COLO668 (cell line): Measurements from ENCODE around the gene SSUH2.

Source experiments
- DNase-seq: peaks from one replicate; lab custom pipeline; 2025; ENCODE audit not compliant: unreplicated experiment; lab: John Stamatoyannopoulos, UW

Gene SSUH2

GRCh38 chr3:8643693-8644365 is 769 bp downstream of the SSUH2 start:
- no peak for DNase-seq

- no peak for DNase-seq
Observed at GRCh38 chr3:8642001-8642400, 2.6 kb downstream of the SSUH2 start.

GRCh38 chr3:8641472-8641871 is 3.1 kb downstream of the SSUH2 start:
- DNase-seq = no peak

GRCh38 chr3:8640223-8640622 is 4.4 kb downstream of the SSUH2 start:
- DNase-seq = no peak

DNA sequence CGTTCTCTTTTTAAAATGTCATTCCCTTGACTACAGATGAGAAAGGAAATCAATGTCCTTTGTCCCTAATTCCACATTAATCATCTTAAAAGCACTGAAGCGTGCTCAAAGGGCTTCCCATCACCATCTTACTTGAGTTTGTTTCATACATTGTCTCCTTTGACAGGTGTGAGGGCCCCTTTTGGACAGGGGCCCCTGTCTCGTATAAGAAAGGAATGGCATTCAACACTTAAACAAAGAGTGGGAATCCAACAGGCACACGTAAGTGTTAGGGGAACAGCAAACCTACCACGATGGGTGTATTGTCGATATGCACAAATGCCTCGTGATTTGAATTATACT is 5.0 kb downstream of the SSUH2 start:
- no peak for DNase-seq

DNA sequence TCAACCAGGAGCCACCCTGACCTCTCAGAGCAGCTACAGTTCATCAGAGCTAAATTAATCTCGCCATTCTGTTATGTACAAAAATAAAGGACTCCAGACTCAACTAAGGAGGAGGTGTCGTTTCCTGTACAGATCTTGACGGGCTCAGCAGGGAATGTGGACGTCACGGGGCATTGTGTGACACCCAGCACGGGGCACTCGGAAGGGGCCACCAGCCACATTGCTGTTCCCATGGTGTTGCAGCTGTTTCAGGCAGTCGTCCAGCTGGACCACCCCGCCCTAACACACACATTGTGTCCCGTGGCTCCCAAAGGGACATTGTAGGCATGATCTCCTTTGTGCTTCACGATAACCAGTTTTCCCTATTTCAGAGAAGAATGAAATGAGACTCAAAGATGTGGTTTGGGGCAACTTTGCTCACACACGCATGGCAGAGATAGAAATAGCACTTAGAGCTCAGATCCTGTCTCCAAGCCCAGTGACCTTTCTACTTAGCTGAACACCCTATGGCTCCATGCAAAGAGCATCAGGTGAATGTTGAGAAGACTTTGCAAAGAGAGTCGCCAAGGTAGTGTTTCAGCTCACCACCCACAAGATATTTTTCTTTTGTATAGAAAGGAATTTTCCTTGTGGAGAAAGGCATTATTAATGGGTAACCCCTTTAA is 5.5 kb downstream of the SSUH2 start:
- no peak for DNase-seq

GRCh38 chr3:8637348-8637747 is 7.2 kb downstream of the SSUH2 start:
- no peak for DNase-seq

DNA sequence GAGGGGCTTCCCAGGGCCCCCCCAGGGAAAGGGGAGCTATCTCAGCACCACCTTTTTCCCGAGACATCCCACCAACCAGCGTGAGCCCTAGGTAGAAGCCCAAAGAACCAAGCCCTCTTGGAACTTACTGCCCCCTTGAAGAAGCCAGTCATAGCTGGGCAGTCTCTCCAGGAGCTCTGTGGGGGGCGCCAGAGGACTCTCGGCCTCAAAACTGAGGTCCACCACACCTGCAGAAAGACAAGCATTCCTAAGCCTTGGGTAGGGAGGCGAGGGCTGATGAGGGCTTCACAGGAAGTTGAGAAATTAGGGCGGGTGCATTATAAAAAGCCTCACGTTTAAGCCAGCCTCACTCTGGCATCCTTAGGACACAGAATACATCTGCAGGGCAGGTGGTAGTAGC is 9.0 kb downstream of the SSUH2 start:
- no peak for DNase-seq

GRCh38 chr3:8635125-8635524 is 9.5 kb downstream of the SSUH2 start:
- DNase-seq = no peak

GRCh38 chr3:8632402-8633237 is 12.0 kb downstream of the SSUH2 start:
- DNase-seq = no peak

DNA sequence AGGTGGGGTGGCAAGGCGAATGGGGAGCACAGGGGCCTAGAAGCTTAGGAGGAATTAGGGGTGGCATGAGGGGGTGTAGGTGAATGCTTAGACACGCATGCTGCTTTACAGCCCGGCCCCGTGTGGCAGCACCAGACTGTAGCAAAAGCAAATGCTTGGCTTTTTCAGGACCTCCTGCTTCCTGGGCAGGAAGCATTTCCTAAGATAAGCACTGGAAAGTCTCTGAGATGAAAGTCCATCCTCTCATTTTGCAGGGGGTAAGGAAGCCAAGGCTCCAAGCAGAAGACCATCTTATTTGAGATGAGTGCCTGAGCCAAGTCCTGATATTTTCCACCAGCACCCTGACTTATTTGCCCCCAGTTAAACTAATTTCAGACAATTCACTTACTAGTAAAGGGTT is 12.9 kb downstream of the SSUH2 start:
- DNase-seq = no peak

DNA sequence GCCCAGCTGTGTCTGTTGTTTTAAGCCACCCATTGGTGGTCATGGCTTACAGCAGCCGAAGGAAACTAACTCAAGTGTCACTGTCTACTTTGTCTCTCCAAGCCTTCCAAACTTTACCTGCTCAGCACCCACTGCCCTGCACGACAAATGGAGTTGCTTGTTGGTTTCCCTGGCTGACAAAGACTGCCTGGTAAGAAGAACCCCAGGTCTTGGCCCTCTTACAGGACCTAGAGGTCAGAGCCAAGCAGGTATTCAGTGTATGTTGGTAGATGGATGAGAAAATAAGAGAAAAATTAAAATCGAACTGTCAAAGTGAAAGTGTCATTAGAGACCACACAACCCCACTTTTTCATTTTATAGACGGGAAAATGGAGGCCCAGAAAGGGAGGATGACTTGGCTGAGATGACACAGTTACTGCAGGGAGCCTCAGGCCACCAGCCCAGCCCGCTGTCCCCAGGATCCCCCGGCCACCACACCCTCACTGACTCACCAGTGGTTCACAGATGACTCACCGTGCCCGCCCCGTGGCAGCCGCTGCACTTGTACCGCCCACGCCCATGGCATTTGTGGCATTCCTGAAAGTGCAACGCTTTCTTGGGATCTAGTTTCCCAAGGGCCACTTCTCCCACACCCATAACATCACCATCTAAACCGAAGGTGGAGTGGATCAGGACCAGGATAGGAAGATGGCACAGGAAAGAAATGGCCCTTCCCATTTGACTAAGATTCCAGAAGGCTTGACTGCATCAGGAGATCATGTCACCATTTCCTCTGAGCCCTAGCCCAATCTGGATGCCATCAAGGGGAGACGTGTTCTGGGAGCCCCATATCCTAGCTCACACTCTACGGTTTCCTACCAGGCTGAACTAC is 15.2 kb downstream of the SSUH2 start:
- peak; percentile 40 for DNase-seq

GRCh38 chr3:8627949-8628348 is 16.6 kb downstream of the SSUH2 start:
- DNase-seq = no peak

DNA sequence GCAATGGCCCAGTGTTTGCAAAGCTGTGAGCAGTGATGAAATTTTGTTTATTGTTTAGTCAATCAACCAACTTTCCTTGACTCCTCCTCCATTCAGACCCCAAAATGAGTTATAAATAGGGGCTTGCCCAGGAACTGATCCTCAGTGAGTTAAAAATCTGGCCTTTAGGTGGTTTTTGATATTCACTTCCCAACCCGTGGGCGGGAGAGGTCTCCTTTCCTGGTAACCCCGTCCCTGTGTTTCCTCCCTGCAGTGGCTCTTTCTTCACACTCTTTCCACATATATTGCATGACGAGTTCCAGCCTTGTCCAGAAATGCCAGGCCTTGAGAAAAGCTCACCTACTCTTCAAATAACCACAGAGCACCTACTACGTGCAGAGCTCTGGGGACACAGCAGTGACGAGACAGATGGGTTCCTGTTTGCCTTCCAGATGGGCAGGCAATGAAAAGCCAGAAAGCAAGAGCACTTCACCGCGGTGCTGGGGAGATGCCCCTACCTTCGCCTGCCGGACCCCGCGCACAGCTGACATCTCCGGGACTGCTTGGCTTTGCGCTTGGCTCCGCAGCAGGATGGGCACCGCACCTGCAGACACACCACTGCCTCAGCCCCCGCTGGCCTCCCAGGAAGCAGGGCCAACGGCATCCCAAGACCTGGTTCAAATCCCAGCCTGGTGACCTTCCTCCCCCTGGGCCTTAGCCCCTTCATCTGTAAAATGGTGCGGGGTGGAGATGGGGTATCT is 17.2 kb downstream of the SSUH2 start:
- DNase-seq = no peak

GRCh38 chr3:8625991-8626390 is 18.6 kb downstream of the SSUH2 start:
- DNase-seq = no peak

- no peak for DNase-seq
Observed at GRCh38 chr3:8624612-8625011, 20.0 kb downstream of the SSUH2 start.

DNA sequence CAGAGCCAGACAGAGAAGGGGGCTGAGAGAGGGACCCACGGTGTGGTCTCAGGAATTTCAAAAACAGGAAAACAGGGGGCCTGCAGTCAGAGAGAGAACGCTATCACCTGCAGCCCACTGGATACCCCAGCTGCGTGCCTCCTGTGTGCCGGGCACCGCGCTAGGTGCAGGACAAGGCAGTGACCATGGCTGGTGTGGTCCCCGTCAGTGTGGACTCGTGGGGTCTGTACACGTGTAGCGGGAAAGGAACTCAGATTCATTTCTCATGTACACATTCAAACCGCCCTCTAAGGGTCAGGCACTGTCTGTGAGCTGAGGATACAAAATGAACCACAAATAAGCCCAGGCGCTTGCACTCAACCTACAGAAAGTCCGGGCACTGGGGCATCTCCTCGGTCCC is 20.9 kb downstream of the SSUH2 start:
- DNase-seq = no peak

- peak; percentile 49 for DNase-seq
Observed at GRCh38 chr3:8622873-8623691, 21.5 kb downstream of the SSUH2 start.

GRCh38 chr3:8621872-8622271 is 22.7 kb downstream of the SSUH2 start:
- no peak for DNase-seq

DNA sequence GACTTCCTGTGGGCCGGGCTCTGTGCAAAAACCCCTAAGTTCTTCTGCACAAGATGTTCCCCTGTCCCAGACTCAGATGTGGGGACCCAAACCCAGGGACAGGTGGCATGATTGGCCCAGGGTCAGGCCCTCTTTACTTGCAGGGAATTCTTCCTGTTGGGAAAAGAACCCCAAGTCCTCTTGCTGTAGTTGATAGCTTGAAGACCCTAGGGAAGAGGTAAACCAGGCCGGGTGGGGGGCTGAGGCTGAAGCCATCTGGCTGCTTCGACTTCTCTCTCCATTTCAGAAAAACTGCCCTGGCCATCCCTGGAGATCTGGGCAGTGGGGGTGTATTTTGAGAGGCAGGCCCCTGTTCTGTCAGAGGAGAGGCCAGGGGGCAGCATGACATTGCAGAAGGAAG is 23.5 kb downstream of the SSUH2 start:
- DNase-seq = no peak
